Gastrocnemius medialis (tissue), 4 donors: ENCODE results near the gene NCAM2. TPM values are rescaled to one million over a fixed set of nuclear protein-coding genes. Genes with fewer than 3 reads are reported as not detected.

ENCODE experiments used
- ATAC-seq, 2 donors: fragments of 150-250 bp; one replicate each; pipeline ENCODE4 v1.9.1; 2016
- DNase-seq, 2 donors: peaks; one replicate each; pipeline ENCODE4 v3.0.0-alpha.2; 2019
- H3K27ac ChIP-seq, 4 donors: fragments of 200-600 bp; sonication (generic); 1 replicate in 1 of 4; 2 replicates in 3 of 4; pipeline ENCODE4 v1.5.1; 2016 to 2018; ENCODE audit warnings: mild to moderate bottlenecking in 2 of 4, moderate library complexity in 1 of 4
- H3K27me3 ChIP-seq, 3 donors: fragments of 200-600 bp; sonication (generic) in 2 of 3; 1 replicate in 1 of 3; 2 replicates in 2 of 3; pipeline versions ENCODE4 v1.5.1 to v1.6.0; 2016 to 2019; ENCODE audit warnings: mild to moderate bottlenecking in 1 of 3, moderate library complexity in 1 of 3
- H3K36me3 ChIP-seq, 2 donors: fragments of 200-600 bp; sonication (generic) in 1 of 2; one replicate each; pipeline ENCODE4 v1.5.1; 2017 to 2018
- H3K4me1 ChIP-seq, 2 donors: fragments of 200-600 bp; sonication (generic) in 1 of 2; one replicate each; pipeline ENCODE4 v1.5.1; 2016 to 2017; ENCODE audit warnings: mild to moderate bottlenecking in 2 of 2
- H3K4me3 ChIP-seq, 4 donors: fragments of 200-600 bp; sonication (generic) in 3 of 4; 1 replicate in 1 of 4; 2 replicates in 3 of 4; pipeline ENCODE4 v1.5.1; 2016 to 2019; ENCODE audit warnings: mild to moderate bottlenecking in 2 of 4
- H3K9me3 ChIP-seq, 3 donors: fragments of 200-600 bp; sonication (generic) in 2 of 3; 1 replicate in 1 of 3; 2 replicates in 2 of 3; pipeline ENCODE4 v1.5.1; 2016 to 2019
- POLR2A ChIP-seq, 2 donors: fragments of 450-650 bp; IDR thresholded peaks; one replicate each; pipeline ENCODE4 v1.6.1; 2017; ENCODE audit warnings: antibody characterized with exemption in 2 of 2, mild to moderate bottlenecking in 2 of 2, moderate library complexity in 2 of 2
- in situ Hi-C, 4 donors: fragments of 200-750 bp; cut with MboI; loops; one replicate each; pipeline versions ENCODE4 v1.15.0 to v1.8.0; 2017; ENCODE audit warnings: low sequenced_read_pairs in 4 of 4
- intact Hi-C: fragments of 100-400 bp; cut with DNase I; formaldehyde crosslinking; loops from one replicate; pipeline ENCODE4 v1.15.1; 2023; ENCODE audit warnings: low total_unique reads
- total RNA-seq, 4 donors: library from RNA; depleted of rRNA; stranded (reverse); fragments of >200 nt; gene quantifications; one replicate each; pipeline versions ENCODE4 v1.1.0 to v1.2.3, GENCODE V29; 2016
- TF ChIP-seq, protein P1 (sequence below), 5 experiments: fragments of 450-650 bp in 3 of 5; fragments of 200-600 bp in 2 of 5; sonication (generic) in 2 of 5; IDR thresholded peaks in 4 of 5; conservative IDR thresholded peaks in 1 of 5; 1 replicate in 4 of 5; 2 replicates in 1 of 5; pipeline ENCODE4 v1.5.1; 2016 to 2019; ENCODE audit warnings: antibody characterized with exemption in 5 of 5, mild to moderate bottlenecking in 3 of 5, moderate library complexity in 3 of 5

Gene NCAM2
- total RNA-seq, 4 donors from 2014 or later, result 0.07 to 1.9 (median 0.65) TPM

- in situ Hi-C loops, result no loop called here
- Histone ChIP-seq H3K27ac (no peak overlapping the region), H3K4me3 (no peak overlapping the region), H3K4me1 (no peaks in the 10 kb centered on the region), H3K9me3 (no peaks in the 10 kb centered on the region), H3K27me3 (no peaks in the 10 kb centered on the region), H3K36me3 (no peaks in the 10 kb centered on the region)
- TF ChIP-seq, protein P1, sequence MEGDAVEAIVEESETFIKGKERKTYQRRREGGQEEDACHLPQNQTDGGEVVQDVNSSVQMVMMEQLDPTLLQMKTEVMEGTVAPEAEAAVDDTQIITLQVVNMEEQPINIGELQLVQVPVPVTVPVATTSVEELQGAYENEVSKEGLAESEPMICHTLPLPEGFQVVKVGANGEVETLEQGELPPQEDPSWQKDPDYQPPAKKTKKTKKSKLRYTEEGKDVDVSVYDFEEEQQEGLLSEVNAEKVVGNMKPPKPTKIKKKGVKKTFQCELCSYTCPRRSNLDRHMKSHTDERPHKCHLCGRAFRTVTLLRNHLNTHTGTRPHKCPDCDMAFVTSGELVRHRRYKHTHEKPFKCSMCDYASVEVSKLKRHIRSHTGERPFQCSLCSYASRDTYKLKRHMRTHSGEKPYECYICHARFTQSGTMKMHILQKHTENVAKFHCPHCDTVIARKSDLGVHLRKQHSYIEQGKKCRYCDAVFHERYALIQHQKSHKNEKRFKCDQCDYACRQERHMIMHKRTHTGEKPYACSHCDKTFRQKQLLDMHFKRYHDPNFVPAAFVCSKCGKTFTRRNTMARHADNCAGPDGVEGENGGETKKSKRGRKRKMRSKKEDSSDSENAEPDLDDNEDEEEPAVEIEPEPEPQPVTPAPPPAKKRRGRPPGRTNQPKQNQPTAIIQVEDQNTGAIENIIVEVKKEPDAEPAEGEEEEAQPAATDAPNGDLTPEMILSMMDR (IDR thresholded peaks at IDR 0.05 in 4 of 5, conservative IDR thresholded peaks at IDR 0.05 in 1 of 5), result no peak
- no peak for TF ChIP-seq POLR2A (IDR thresholded peaks at IDR 0.05)
- intact Hi-C loops, result no loop called here
- DNase-seq (no peak), ATAC-seq (no peak)
Measured at GRCh38 chr21:21174676-21175075, 176.5 kb downstream of the NCAM2 start.

DNA sequence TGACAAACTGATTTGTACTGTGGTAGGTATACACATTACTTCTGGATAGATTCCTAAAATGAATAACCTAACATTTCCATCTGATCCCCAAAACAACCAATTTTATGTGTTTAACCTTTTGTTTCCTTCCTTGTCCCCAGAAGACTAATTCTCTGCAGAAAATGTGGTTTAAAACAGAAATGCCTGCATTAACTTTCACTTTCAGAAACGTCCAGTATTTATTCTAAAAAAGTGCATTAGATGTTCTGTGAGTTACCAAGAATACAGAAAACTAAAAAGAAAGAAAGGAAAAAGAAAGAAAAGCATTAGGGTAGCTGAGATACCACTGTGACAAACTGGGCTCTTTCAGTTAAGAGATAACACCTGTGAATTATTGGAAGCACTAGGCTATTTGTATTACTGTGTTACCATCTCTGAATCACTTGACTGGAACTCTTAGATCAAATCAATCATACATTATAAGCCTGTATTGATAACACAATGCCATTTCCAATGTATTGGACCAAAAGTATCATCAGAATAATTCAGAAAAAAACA is 177.7 kb downstream of the NCAM2 start:
- Histone ChIP-seq H3K4me3 (no peak overlapping the region), H3K36me3 (no peaks in the 10 kb centered on the region), H3K27ac (no peak overlapping the region), H3K4me1 (no peaks in the 10 kb centered on the region), H3K27me3 (no peaks in the 10 kb centered on the region), H3K9me3 (no peaks in the 10 kb centered on the region)
- no peak for DNase-seq
- in situ Hi-C loops (no loop called here), intact Hi-C loops (no loop called here)
- ATAC-seq, result no peak
- TF ChIP-seq, protein P1 (IDR thresholded peaks at IDR 0.05 in 4 of 5, conservative IDR thresholded peaks at IDR 0.05 in 1 of 5), result no peak
- no peak for TF ChIP-seq POLR2A (IDR thresholded peaks at IDR 0.05)

DNA sequence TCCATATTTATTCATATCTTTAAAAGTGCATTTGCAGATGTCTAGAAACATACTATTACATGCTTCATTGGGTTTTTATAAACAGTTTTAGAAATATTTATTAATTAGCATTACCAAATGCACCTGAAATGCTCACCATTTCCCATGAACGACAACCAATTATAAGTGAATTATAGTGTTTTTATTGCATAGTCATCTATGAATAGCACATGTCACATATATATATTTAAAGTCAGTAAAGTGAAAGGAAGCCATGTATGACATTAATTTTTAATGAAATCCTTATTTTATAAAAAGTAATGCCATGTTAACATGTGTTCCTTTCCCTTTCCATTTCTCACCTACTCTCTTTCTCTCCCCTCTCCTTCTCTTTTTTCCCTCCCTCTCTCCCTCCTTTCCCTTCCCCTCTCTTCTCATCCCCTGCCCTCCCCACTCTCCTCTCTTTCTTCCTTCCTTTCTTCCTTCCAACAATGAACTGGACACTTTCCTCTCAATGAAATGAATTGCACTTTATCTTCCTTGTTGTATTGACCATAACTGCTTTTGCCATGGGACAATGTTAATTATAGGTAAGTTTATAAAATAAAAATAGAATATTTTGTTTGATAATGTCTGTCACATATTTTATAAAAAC is 179.3 kb downstream of the NCAM2 start:
- in situ Hi-C loops, result no loop called here
- Histone ChIP-seq H3K4me3 (no peak overlapping the region), H3K27ac (no peak overlapping the region), H3K36me3 (no peaks in the 10 kb centered on the region), H3K9me3 (no peaks in the 10 kb centered on the region), H3K4me1 (no peaks in the 10 kb centered on the region), H3K27me3 (no peaks in the 10 kb centered on the region)
- TF ChIP-seq, protein P1 (IDR thresholded peaks at IDR 0.05 in 4 of 5, conservative IDR thresholded peaks at IDR 0.05 in 1 of 5), result no peak
- TF ChIP-seq POLR2A (IDR thresholded peaks at IDR 0.05), result no peak
- ATAC-seq, result no peak
- no peak for DNase-seq
- intact Hi-C loops, result no loop called here

GRCh38 chr21:21179619-21180298 is 181.6 kb downstream of the NCAM2 start:
- no peaks in the 10 kb centered on the region for H3K9me3 ChIP-seq
- H3K4me3 ChIP-seq, result no peak overlapping the region
- no peaks in the 10 kb centered on the region for H3K36me3 ChIP-seq
- intact Hi-C loops (no loop called here), in situ Hi-C loops (no loop called here)
- TF ChIP-seq, protein P1 (IDR thresholded peaks at IDR 0.05 in 4 of 5, conservative IDR thresholded peaks at IDR 0.05 in 1 of 5), result no peak
- no peak for TF ChIP-seq POLR2A (IDR thresholded peaks at IDR 0.05)
- ATAC-seq, result no peak
- no peak for DNase-seq
- H3K27ac ChIP-seq, result no peak overlapping the region
- H3K27me3 ChIP-seq, result no peaks in the 10 kb centered on the region
- H3K4me1 ChIP-seq, result no peaks in the 10 kb centered on the region
